C4-2B (cell line): ENCODE results near the gene KLK5.

Source experiments
- H3K27ac ChIP-seq: fragments of 450-650 bp; 2 replicates; pipeline ENCODE4 v1.5.1; 2017
- ZFX ChIP-seq: fragments of 450-650 bp; IDR thresholded peaks from 2 replicates; pipeline ENCODE4 v1.6.1; 2017
- TF ChIP-seq, protein P1 (sequence below): fragments of 450-650 bp; conservative IDR thresholded peaks from 2 replicates; pipeline ENCODE4 v1.5.1; 2017; ENCODE audit warnings: mild to moderate bottlenecking

The KLK5 gene

DNA sequence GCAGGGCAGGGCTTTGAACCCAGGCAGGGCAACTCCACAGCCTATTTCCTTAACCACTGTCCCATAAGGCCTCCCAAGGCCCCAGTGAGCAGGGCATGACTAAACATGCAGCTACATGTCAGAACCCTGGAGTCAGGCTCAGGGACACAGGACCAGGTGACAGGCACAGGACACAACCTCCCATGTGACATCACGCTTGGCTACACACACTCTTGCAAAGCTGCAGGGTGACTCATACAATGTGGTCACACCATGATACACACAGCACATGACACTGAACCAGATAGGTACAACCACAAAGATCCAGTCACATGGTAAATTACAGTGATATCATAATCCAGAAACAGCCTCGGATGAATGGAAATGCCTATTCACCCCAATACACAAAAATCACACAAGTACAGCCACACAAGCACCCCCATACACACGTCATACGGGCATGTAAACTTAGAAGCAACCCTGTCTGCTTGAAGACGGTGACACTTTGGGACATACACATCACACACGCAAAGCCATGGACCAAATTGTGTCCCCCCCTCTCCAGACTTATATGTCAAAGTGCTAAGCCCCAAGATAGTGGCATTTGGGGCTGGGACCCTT is 56.1 kb downstream of the KLK5 start:
- peak overlapping the region; percentile 100 for H3K27ac ChIP-seq
- TF ChIP-seq, protein P1, sequence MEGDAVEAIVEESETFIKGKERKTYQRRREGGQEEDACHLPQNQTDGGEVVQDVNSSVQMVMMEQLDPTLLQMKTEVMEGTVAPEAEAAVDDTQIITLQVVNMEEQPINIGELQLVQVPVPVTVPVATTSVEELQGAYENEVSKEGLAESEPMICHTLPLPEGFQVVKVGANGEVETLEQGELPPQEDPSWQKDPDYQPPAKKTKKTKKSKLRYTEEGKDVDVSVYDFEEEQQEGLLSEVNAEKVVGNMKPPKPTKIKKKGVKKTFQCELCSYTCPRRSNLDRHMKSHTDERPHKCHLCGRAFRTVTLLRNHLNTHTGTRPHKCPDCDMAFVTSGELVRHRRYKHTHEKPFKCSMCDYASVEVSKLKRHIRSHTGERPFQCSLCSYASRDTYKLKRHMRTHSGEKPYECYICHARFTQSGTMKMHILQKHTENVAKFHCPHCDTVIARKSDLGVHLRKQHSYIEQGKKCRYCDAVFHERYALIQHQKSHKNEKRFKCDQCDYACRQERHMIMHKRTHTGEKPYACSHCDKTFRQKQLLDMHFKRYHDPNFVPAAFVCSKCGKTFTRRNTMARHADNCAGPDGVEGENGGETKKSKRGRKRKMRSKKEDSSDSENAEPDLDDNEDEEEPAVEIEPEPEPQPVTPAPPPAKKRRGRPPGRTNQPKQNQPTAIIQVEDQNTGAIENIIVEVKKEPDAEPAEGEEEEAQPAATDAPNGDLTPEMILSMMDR = no peak

DNA sequence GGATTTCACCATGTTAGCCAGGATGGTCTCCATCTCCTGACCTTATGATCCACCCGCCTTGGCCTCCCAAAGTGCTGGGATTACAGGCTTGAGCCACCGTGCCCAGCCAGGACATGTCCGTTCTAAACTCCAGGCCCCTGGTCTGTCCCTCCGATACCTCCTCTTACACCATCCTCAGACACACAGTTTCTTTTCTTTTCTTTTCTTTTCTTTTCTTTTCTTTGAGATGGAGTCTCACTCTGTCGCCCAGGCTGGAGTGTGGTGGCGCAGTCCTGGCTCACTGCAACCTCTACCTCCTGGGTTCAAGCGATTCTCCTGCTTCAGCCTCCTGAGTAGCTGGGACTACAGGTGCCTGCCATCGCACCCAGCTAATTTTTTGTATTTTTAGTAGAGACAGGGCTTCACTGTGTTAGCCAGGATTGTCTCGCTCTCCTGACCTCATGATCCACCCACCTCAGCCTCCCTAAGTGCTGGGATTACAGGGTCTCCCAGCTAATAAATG is 56.7 kb downstream of the KLK5 start:
- peak overlapping the region; percentile 100 for H3K27ac ChIP-seq

DNA sequence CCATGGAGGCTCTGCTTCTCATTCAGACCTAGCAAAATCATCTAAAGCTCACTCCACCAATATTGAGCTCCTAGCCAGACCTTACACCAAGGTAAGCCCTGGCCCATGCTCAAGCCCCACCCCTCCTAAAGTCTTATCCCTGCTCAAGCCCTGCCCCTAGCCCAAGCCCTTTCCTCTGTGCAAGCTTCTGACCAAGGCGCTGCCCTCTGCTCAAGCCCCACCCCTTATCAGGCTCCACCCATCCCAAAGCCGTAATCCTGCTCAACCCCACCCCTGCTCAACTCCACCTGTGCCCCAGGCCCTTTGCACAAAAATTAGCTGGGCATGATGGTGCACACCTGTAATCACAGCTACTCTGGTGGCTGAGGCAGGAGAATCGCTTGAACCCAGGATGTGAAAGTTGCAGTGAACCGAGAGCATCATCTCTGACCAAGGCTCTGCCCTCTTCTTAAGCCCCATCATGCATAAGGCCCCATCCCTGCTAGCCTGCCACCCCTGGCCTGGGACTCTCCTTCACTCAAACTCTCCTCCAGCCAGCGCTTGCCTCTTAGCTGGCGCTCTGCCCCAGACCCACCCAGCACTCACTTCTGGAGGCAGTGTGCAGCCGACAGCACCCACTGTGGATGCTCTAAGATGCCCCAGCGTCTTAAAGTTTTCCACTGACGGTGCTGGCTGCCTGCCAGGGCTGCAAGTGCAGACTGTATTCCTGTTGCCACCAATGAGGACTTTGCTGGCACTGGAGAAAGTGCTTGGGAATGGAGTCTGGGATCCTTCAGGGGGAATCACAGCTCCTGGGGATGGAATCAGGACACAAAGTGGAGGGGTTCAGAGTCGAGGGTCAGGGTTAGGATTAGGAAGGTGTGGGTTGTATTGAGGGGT is 58.1 kb downstream of the KLK5 start:
- TF ChIP-seq, protein P1 = no peak
- TF ChIP-seq ZFX = no peak
- H3K27ac ChIP-seq = peak overlapping the region; percentile 100
